Measurements from ENCODE around the gene NEK10. TPM values are rescaled to one million over a fixed set of nuclear protein-coding genes. Genes with fewer than 3 reads are reported as not detected.

Gene NEK10
- total RNA-seq, 1 experiment from 2014 or later, result 0.66 TPM

DNA sequence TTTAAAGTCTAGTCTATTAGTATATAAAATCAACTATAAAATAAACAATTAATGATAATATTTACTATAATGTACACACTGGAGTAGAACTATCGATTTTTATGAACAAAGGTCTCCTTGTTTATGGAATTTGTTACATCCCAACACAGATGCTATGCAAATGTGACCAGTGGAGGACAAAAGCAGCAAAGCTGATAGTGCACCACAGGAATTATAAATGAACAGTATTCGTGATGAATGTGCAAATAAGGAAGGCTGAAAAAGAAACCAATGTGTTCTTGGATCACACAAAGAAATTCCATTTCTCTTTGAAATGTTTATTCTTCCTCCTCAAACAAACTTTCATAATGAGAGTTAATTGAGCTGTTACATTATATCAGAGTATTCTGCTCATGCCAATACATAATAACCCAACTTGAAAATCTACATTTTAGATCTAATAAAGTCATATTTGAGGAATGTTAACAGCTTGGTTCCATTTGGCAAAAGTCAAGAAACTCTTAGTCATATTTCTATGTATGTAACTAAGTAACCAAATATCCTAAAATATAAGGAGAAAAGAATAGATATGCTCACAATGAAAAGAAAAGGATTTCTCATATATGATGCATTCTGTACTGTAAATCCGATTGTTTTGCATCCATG lies 79.3 kb downstream of the NEK10 start:
- Histone ChIP-seq H3K18ac (ENCODE audit: insufficient read length, low read depth, low read length) (no peak overlapping the region), H3K79me2 (ENCODE audit: insufficient read depth, low read length) (no peaks in the 10 kb centered on the region), H3K56ac (ENCODE audit: insufficient read length, low read depth, low read length) (no peak overlapping the region), H2AK5ac (ENCODE audit: insufficient read length, low read length) (no peak overlapping the region), H3K9ac (ENCODE audit: extremely low read depth, insufficient read length, low read length) (no peak overlapping the region), H4K5ac (ENCODE audit: insufficient read length, low read depth, low read length) (no peak overlapping the region), H3K4ac (ENCODE audit: low read depth, low read length) (no peak overlapping the region), H3K79me1 (ENCODE audit: insufficient read depth, low read depth, low read length, poor library complexity, severe bottlenecking) (no peaks in the 10 kb centered on the region), H2BK120ac (ENCODE audit: low read depth, low read length, poor library complexity, severe bottlenecking) (no peak overlapping the region), H3K4me1 (ENCODE audit: insufficient read depth, low read length) (no peaks in the 10 kb centered on the region), H3K9me3 (ENCODE audit: control insufficient read depth, low read depth, low read length) (no peaks in the 10 kb centered on the region), H3K4me2 (ENCODE audit: insufficient read depth, insufficient read length, low read length) (no peak overlapping the region), H3K23me2 (ENCODE audit: insufficient read length, low read depth, low read length, poor library complexity, severe bottlenecking) (no peaks in the 10 kb centered on the region), H2AFZ (ENCODE audit: low read length) (no peak overlapping the region), H4K20me1 (ENCODE audit: control insufficient read depth, insufficient read depth, insufficient read length) (no peaks in the 10 kb centered on the region), H2BK20ac (ENCODE audit: low read depth, low read length, poor library complexity, severe bottlenecking) (no peak overlapping the region), H4K8ac (replicated peaks; ENCODE audit: insufficient read length, low read depth, low read length) (no peak overlapping the region), H2BK12ac (ENCODE audit: insufficient read length, low read depth, low read length) (no peak overlapping the region), H2BK5ac (ENCODE audit: insufficient read length, low read length) (no peak overlapping the region), H3K27ac (ENCODE audit: insufficient read length, low read depth, low read length) (no peak overlapping the region), H3K23ac (ENCODE audit: insufficient read length, low read depth, low read length) (no peak overlapping the region), H3T11ph (ENCODE audit: low read length) (no peak overlapping the region), H2BK15ac (ENCODE audit: low read depth, low read length) (no peak overlapping the region), H3K14ac (ENCODE audit: insufficient read depth, low read length) (no peak overlapping the region), H4K91ac (ENCODE audit: insufficient read length, low read depth, low read length) (no peak overlapping the region), H3K27me3 (ENCODE audit: insufficient read depth, low read length) (no peaks in the 10 kb centered on the region)
- Mint-ChIP-seq H3K9me3 (no peaks in the 10 kb centered on the region; a peak in 1 of 5 replicates), H3K36me3 (ENCODE audit: insufficient read depth in 1 of 3, low read depth in 3 of 3) (no peaks in the 10 kb centered on the region), H3K27me3 (ENCODE audit: low read depth) (no peaks in the 10 kb centered on the region), H3K27ac (no peak overlapping the region), H3K4me1 (peaks cover 4 to 6% of the 10 kb centered on the region in 2 experiments; a peak in 3 of 4 replicates), H3K4me3 (no peak overlapping the region)
- no peak for DNase-seq
- no CpG with 5 or more reads among the region's 3 CpGs for WGBS (ENCODE audit: extremely low coverage, insufficient read length, low lambda C conversion rate)
- TF ChIP-seq, protein P1, sequence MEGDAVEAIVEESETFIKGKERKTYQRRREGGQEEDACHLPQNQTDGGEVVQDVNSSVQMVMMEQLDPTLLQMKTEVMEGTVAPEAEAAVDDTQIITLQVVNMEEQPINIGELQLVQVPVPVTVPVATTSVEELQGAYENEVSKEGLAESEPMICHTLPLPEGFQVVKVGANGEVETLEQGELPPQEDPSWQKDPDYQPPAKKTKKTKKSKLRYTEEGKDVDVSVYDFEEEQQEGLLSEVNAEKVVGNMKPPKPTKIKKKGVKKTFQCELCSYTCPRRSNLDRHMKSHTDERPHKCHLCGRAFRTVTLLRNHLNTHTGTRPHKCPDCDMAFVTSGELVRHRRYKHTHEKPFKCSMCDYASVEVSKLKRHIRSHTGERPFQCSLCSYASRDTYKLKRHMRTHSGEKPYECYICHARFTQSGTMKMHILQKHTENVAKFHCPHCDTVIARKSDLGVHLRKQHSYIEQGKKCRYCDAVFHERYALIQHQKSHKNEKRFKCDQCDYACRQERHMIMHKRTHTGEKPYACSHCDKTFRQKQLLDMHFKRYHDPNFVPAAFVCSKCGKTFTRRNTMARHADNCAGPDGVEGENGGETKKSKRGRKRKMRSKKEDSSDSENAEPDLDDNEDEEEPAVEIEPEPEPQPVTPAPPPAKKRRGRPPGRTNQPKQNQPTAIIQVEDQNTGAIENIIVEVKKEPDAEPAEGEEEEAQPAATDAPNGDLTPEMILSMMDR (conservative IDR thresholded peaks at IDR 0.05), result no peak

All from H9 (cell line).